ENCODE data around the gene PPP2R5A.
"Not testable (repeated sequence)": the region's sequence is repeated elsewhere in the genome, so short reads cannot be mapped to it uniquely, and the experiment has no call there.

PPP2R5A gene

GRCh38 chr1:212269306-212269705 lies 15.9 kb upstream of the PPP2R5A start:
- no peak for DNase-seq

- DNase-seq, result no peak
Measured at GRCh38 chr1:212270564-212270963, 14.6 kb upstream of the PPP2R5A start.

- no peak for DNase-seq
Measured at GRCh38 chr1:212271234-212271633, 14.0 kb upstream of the PPP2R5A start.

- DNase-seq, result no peak
Measured at GRCh38 chr1:212271823-212272485, 13.3 kb upstream of the PPP2R5A start.

GRCh38 chr1:212281590-212281989 lies 3.6 kb upstream of the PPP2R5A start:
- DNase-seq, result no peak

- DNase-seq, result no peak
Measured at GRCh38 chr1:212283741-212284140, 1.5 kb upstream of the PPP2R5A start.

- DNase-seq, result no peak
Measured at GRCh38 chr1:212284332-212284743, 872 bp upstream of the PPP2R5A start.

GRCh38 chr1:212285685-212286555 lies 710 bp downstream of the PPP2R5A start:
- DNase-seq, result peak; percentile 89

- DNase-seq, result no peak
Measured at GRCh38 chr1:212286556-212287131, 1.4 kb downstream of the PPP2R5A start.

GRCh38 chr1:212287261-212287895 lies 2.2 kb downstream of the PPP2R5A start:
- DNase-seq, result no peak

- DNase-seq, result not testable (repeated sequence)
Measured at GRCh38 chr1:212287995-212288394, 2.8 kb downstream of the PPP2R5A start.

GRCh38 chr1:212288615-212289014 lies 3.4 kb downstream of the PPP2R5A start:
- DNase-seq, result no peak

- no peak for DNase-seq
Measured at GRCh38 chr1:212289262-212290077, 4.3 kb downstream of the PPP2R5A start.

GRCh38 chr1:212290608-212291007 lies 5.4 kb downstream of the PPP2R5A start:
- DNase-seq, result no peak

GRCh38 chr1:212291505-212292134 lies 6.4 kb downstream of the PPP2R5A start:
- no peak for DNase-seq

GRCh38 chr1:212292250-212293105 lies 7.3 kb downstream of the PPP2R5A start:
- no peak for DNase-seq

GRCh38 chr1:212293579-212293978 lies 8.4 kb downstream of the PPP2R5A start:
- no peak for DNase-seq

- no peak for DNase-seq
Measured at GRCh38 chr1:212294983-212295382, 9.8 kb downstream of the PPP2R5A start.

GRCh38 chr1:212295579-212295978 lies 10.4 kb downstream of the PPP2R5A start:
- no peak for DNase-seq

- no peak for DNase-seq
Measured at GRCh38 chr1:212297338-212297737, 12.1 kb downstream of the PPP2R5A start.

- no peak for DNase-seq
Measured at GRCh38 chr1:212301580-212301979, 16.4 kb downstream of the PPP2R5A start.

Measured in activated CD8-positive, alpha-beta memory T cell treated with anti-CD3 and anti-CD28 coated beads for 24 hours (primary cell).